Measurements from ENCODE around the gene KRT3. TPM values are rescaled to one million over a fixed set of nuclear protein-coding genes. Genes with fewer than 3 reads are reported as not detected.

Gene KRT3
- total and polyA plus RNA-seq, 10 of the 15 experiments (the other 5 are each of a cell fraction or from before 2014, with no cell fraction given): not detected

DNA sequence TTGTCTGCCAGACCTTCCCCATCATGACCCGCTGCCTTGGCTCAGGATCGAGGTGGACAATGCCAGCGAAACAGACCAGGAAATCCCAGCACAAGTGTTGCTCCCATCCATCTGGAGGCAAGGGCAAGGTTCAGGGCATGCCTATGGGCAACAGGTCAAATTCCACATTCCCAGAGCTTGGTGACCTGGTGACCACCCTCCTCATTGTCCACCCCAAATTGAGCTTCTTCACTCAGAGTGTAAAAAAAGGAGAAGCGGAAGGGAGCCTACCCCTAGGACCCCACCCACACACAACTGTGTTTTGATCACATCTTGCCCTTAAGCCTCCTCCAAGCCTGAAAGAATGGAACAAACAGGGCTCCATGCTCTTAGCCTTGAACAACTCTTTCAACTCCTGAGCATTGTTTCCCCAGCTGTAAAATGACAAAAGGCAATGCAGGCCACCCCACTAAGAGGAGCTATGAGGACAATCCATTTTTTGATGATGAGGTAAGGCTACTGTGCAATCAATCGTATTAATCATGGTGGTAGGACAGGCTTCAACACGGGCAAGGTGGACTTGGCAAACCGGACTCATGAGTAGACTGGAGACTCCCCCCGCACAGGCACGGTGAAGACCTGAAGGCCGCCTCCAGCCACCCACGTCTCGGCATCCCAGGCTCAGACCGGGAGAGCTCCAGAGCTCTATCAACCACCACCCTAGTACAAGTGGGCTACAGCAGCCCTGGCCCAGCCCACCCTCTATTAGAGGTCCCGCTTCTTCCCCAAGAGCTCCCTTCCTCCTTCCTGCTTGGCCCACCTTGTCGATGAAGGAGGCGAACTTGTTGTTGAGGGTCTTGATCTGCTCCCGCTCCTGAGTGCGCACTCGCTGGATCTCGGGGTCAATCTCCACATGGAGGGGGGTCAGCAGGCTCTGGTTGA lies 37.3 kb upstream of the KRT3 start:
- H3K79me2 ChIP-seq (ENCODE audit: control insufficient read depth, insufficient read depth, low read length): no peaks in the 10 kb centered on the region
- TF ChIP-seq SUPT20H (IDR thresholded peaks at IDR 0.05; ENCODE audit: borderline replicate concordance, control insufficient read depth, low read depth, low read length): no peak
- no peak for TF ChIP-seq CREM (IDR thresholded peaks at IDR 0.05; ENCODE audit: low read depth)
- TF ChIP-seq PAX5 (IDR thresholded peaks at IDR 0.05; ENCODE audit: borderline replicate concordance, low read depth, low read length): no peak
- TF ChIP-seq POU2F2 (IDR thresholded peaks at IDR 0.05; ENCODE audit: borderline replicate concordance, low read depth, low read length): no peak
- TF ChIP-seq NFIC (IDR thresholded peaks at IDR 0.05; ENCODE audit: low read depth, low read length): no peak
- TF ChIP-seq LARP7 (IDR thresholded peaks at IDR 0.05): no peak
- no peak for TF ChIP-seq SIX5 (IDR thresholded peaks at IDR 0.05; ENCODE audit: low read depth, low read length, severe bottlenecking)
- TF ChIP-seq POLR2AphosphoS2 (IDR thresholded peaks at IDR 0.05; ENCODE audit: low read depth, low read length): no peak
- no peak for TF ChIP-seq TCF7 (IDR thresholded peaks at IDR 0.05; ENCODE audit: borderline replicate concordance)
- TF ChIP-seq ELK1 (IDR thresholded peaks at IDR 0.05; ENCODE audit: low read depth, low read length): no peak
- TF ChIP-seq BHLHE40 (IDR thresholded peaks at IDR 0.05; ENCODE audit: borderline replicate concordance in 1 of 2, low read depth in 2 of 2, low read length in 1 of 2): no peak
- TF ChIP-seq POLR2AphosphoS5 (IDR thresholded peaks at IDR 0.05; ENCODE audit: low read length): no peak
- no peak for TF ChIP-seq PBX3 (IDR thresholded peaks at IDR 0.05; ENCODE audit: insufficient replicate concordance, low read depth, low read length)
- TF ChIP-seq ZNF274 (IDR thresholded peaks at IDR 0.05; ENCODE audit: insufficient read depth, insufficient read length): no peak
- TF ChIP-seq MEF2A (IDR thresholded peaks at IDR 0.05; ENCODE audit: insufficient read depth, low read depth, low read length): no peak
- TF ChIP-seq RAD21 (IDR thresholded peaks at IDR 0.05; ENCODE audit: insufficient read depth, low read depth, low read length): no peak
- no peak for TF ChIP-seq NFYB (IDR thresholded peaks at IDR 0.05; ENCODE audit: insufficient read depth, low read depth, low read length)
- ChIA-PET CTCF (interaction anchor here (0.6 kb wide), 1 partner anchor 49 kb away, joined by 3 read pairs; no protein-coding TSS in a partner anchor), POLR2A (no interaction called here), RAD21 (ENCODE audit: unreplicated experiment) (no interaction called here), SMC1A (ENCODE audit: uncharacterized antibody, unreplicated experiment) (interaction anchor here (0.8 kb wide), 1 partner anchor 13 kb away, joined by 3 read pairs; no protein-coding TSS in a partner anchor)
- in situ Hi-C loops (cut with MboI): no loop called here
- FAIRE-seq (no peak), ATAC-seq (no peak), DNase-seq (ENCODE audit: low read depth, low spot score) (no peak)
- no peaks in the 10 kb centered on the region for H3K4me1 ChIP-seq (ENCODE audit: control insufficient read depth, insufficient read depth, low read length)
- H3K27me3 ChIP-seq (replicated peaks in 1 of 2; ENCODE audit: control insufficient read depth in 2 of 2, insufficient read depth in 2 of 2, low read length in 1 of 2): peaks cover 5 to 7% of the 10 kb centered on the region in 2 experiments; a peak in 3 of 4 replicates
- no peak overlapping the region for H3K27ac ChIP-seq (ENCODE audit: control insufficient read depth, insufficient read depth)
- no peak overlapping the region for H2AFZ ChIP-seq (ENCODE audit: control insufficient read depth, low read depth, low read length)
- H3K9ac ChIP-seq (ENCODE audit: control insufficient read depth, insufficient read depth, low read length): no peak overlapping the region
- H3K9me3 ChIP-seq (replicated peaks; ENCODE audit: control insufficient read depth, insufficient read depth, low read length): no peaks in the 10 kb centered on the region
- no TSS peak for BruUV-seq (replicated peaks)
- H3K4me2 ChIP-seq (ENCODE audit: control insufficient read depth, insufficient read depth): no peak overlapping the region
- no peaks in the 10 kb centered on the region for H3K36me3 ChIP-seq (ENCODE audit: control insufficient read depth in 2 of 2, insufficient read depth in 2 of 2, low read length in 1 of 2)
- H3K4me3 ChIP-seq: no peak overlapping the region
- no peaks in the 10 kb centered on the region for H4K20me1 ChIP-seq (ENCODE audit: control insufficient read depth, insufficient read depth)
- intact Hi-C loops (cut with micrococcal nuclease; ENCODE audit: unreplicated experiment): no loop called here
- 40% methylated on average over 20 of the region's 20 CpGs for WGBS (ENCODE audit: insufficient coverage, insufficient replicate concordance, low lambda C conversion rate, missing lambda C conversion rate)

All from GM12878 (cell line).